Measurements from ENCODE around the gene NOG. TPM values are rescaled to one million over a fixed set of nuclear protein-coding genes. Genes with fewer than 3 reads are reported as not detected.

NOG gene
- total RNA-seq, 2 experiments from 2014 or later: 0.23 to 0.25 TPM

DNA sequence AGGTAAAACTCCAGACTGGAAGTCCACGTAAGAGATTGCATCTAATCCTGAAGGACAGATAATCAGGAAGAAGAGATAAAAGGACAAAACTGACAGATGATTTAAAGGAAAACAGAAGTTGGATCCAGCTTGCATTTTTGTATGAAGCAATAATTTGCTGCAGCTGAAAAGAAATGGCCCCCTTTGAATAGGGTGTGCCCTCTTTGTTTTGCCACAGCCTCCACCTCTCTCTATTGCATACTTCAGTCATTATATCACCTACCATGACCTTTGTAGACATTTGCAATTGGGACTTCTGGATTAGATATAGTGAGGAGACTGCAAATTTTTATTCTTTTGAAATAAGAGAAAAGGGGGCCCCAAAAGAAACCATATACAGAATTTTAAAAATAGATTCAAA, 8.1 kb downstream of the NOG start:
- ChIA-PET CTCF (interaction anchor here (0.6 to 1.7 kb wide), 2 partner anchors 77 to 114 kb away, joined by 5 to 8 read pairs; no protein-coding TSS in a partner anchor), POLR2A (no interaction called here)
- Mint-ChIP-seq H3K9me3 (no peaks in the 10 kb centered on the region), H3K36me3 (ENCODE audit: low read depth) (peaks cover 4% of the 10 kb centered on the region), H3K4me1 (peaks cover 9% of the 10 kb centered on the region), H3K4me3 (no peak overlapping the region), H3K27ac (no peak overlapping the region), H3K27me3 (peaks cover 53% of the 10 kb centered on the region)
- DNase-seq: no peak

DNA sequence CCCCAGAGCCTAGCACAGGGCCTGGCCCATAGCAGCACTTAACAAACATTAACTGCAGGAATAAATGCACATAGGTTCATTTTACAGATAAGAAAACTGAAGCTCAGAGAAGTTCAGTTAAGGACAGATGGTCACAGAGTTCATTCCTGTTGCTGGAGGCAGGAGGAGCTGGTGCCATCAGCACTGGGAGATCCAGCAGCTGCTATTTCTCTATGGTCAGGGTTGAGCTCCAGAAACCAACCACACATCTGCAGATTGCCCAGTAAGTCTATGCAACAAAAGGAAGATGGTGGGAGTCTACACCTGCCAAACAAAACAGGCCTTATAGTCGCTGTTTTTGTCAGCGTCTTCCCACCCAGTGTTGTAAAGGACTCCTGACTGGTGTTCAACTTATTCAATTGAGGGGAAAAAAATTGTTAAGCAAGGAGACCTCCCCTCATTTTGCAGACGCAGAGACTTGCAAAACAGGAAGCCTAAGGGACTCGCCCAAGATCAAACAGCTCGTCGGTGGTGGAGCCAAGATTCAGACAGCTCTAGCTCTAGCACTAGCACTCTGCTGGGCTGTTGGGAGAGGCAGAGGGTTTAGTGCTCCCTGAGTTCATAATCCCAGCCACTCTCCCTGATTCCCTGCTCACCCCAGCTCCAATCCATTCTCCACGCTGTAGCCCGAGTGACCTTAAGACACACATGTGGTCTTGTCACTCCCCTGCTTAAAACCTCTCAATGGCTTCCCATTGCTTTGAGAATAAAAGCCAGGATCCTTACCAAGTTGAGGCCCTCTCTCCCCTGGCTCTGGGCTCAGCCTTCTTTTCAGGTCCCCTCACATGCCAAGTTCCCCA, 9.0 kb downstream of the NOG start:
- Mint-ChIP-seq H3K4me1 (peaks cover 3% of the 10 kb centered on the region), H3K9me3 (no peaks in the 10 kb centered on the region), H3K27me3 (peaks cover 48% of the 10 kb centered on the region), H3K27ac (no peak overlapping the region), H3K36me3 (ENCODE audit: low read depth) (no peaks in the 10 kb centered on the region), H3K4me3 (no peak overlapping the region)
- ChIA-PET POLR2A (no interaction called here), CTCF (interaction anchor here (0.6 to 1.7 kb wide), 2 partner anchors 113 to 178 kb away, joined by 3 to 8 read pairs; no protein-coding TSS in a partner anchor)
- no peak for DNase-seq

DNA sequence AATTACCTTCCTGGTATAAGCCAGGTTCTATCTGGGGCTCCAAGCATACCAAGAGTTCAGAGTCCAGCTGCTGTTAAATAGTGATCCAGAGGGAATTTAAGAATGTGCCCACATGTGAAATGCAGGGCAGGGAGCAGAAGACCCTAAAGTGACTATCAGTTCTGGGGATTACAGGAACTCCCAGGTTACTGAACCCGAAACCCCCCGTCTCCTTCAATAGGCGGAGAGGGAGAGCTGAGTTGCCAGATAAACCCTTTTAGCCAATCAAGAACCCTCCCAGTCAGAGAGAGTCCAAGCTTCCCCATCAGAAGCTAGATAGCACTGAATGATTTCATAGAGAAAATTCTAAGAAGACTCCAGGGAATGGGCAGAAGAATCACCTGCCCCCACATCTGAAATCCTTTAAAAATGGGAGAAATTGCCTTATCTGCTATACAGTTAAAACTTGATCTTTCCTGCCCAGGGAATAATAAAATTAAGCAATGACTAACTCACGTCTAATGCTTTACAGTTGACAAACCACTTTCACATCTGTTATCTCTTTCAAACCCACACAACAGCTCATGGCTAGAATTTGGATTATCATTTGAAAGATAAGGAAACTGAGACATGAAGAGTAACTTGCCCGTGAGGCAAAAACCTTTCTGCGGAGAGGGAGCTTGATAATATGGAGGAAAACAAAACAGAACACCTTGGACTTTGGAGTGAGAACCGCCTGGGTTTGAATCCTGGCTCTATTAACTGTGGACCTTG, 10.2 kb downstream of the NOG start:
- Mint-ChIP-seq H3K9me3 (no peaks in the 10 kb centered on the region), H3K4me3 (no peak overlapping the region), H3K36me3 (ENCODE audit: low read depth) (no peaks in the 10 kb centered on the region), H3K27ac (no peak overlapping the region), H3K27me3 (peaks cover 43% of the 10 kb centered on the region), H3K4me1 (peaks cover 3% of the 10 kb centered on the region)
- ChIA-PET CTCF (interaction anchor here (1.1 to 1.7 kb wide), 2 partner anchors 8 to 112 kb away, joined by 3 to 8 read pairs; no protein-coding TSS in a partner anchor), POLR2A (no interaction called here)
- DNase-seq: no peak

DNA sequence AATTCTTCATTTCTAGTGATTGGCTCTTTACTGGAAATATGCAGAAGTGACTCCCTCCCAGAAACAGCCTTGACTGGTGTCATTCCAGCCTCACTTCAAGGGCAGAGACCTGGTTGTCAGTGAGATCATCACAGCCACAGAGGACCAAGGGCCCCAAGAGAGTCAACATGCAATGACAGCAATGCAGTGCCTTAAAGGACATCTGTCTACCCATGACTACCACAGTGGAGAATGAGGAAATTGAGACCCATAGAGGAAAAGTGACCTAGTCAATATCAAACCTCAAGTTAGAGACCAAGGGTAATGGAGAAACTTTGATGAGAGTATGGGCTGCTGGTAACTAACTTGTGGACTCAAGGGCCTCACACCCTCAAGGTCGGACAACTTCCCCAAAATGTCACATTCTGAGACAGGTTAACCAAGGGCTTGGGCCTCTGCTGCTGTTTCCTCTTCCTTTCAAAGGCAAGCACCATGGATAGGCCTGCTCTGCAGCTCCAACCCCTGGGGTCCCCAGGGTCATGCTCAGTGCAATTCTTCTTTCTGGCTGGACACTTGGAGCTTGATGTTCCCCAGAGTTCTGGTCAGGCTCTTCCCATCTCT, 11.3 kb downstream of the NOG start:
- POLR2A ChIA-PET: no interaction called here
- Mint-ChIP-seq H3K4me3 (no peak overlapping the region), H3K27ac (no peak overlapping the region), H3K9me3 (no peaks in the 10 kb centered on the region), H3K36me3 (ENCODE audit: low read depth) (no peaks in the 10 kb centered on the region), H3K27me3 (peaks cover 35% of the 10 kb centered on the region), H3K4me1 (peaks cover 2% of the 10 kb centered on the region)
- CTCF ChIA-PET: interaction anchor here (1.1 to 1.4 kb wide), 2 partner anchors 10 to 111 kb away, joined by 3 to 5 read pairs; no protein-coding TSS in a partner anchor
- DNase-seq: no peak

- CTCF ChIA-PET: no interaction called here
- POLR2A ChIA-PET: no interaction called here
- Mint-ChIP-seq H3K36me3 (ENCODE audit: low read depth) (no peaks in the 10 kb centered on the region), H3K27me3 (peaks cover 28% of the 10 kb centered on the region), H3K4me3 (no peak overlapping the region), H3K9me3 (no peaks in the 10 kb centered on the region), H3K4me1 (no peaks in the 10 kb centered on the region), H3K27ac (no peak overlapping the region)
- DNase-seq: no peak
Observed at GRCh38 chr17:56608944-56609343, 15.4 kb downstream of the NOG start.

GRCh38 chr17:56610321-56610720, 16.8 kb downstream of the NOG start:
- Mint-ChIP-seq H3K27ac (no peak overlapping the region), H3K36me3 (ENCODE audit: low read depth) (no peaks in the 10 kb centered on the region), H3K4me1 (no peaks in the 10 kb centered on the region), H3K27me3 (peaks cover 30% of the 10 kb centered on the region), H3K4me3 (no peak overlapping the region), H3K9me3 (no peaks in the 10 kb centered on the region)
- ChIA-PET CTCF (no interaction called here), POLR2A (no interaction called here)
- DNase-seq: no peak

DNA sequence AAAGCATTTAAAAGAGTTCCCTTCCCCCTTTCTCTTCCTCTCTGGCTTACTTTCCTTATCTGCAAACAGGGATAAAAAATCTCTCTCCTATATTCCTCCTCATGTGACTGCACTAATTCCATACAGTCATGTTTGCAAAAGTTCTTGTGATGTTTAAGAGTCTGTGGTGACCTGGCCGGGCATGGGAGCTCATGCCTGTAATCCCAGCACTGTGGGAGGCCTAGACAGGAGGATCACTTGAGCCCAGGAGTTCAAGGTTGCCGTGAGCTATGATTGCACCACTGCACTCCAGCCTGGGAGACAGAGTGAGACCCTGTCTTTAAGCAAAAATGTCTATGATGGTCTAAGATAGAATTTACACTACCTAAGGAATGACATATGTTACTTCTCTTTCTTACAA, 19.6 kb downstream of the NOG start:
- Mint-ChIP-seq H3K4me1 (no peaks in the 10 kb centered on the region), H3K9me3 (no peaks in the 10 kb centered on the region), H3K27me3 (peaks cover 18% of the 10 kb centered on the region), H3K27ac (no peak overlapping the region), H3K4me3 (no peak overlapping the region), H3K36me3 (ENCODE audit: low read depth) (no peaks in the 10 kb centered on the region)
- POLR2A ChIA-PET: no interaction called here
- no peak for DNase-seq
- CTCF ChIA-PET: no interaction called here

DNA sequence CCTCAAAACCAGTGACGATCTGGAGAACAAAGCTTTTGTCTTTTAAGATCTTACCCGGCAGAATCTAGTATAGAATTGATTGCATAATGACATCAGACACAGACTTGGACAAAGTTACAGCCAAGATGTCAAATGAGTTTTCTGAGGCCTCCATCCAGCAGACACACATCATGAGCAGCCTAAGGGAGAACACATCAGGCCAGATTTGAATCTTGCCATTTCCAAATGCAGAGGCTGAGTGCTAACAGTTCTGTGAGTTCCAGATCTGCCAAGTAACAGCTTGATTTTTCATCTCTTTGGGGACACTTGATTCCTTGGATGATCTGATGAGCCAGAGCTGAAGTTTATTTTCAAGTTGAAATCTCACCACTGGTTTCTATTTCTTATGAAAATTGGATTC, 21.0 kb downstream of the NOG start:
- POLR2A ChIA-PET: no interaction called here

GRCh38 chr17:56616239-56616638, 22.7 kb downstream of the NOG start:
- Mint-ChIP-seq H3K27ac (no peak overlapping the region), H3K27me3 (peaks cover 17% of the 10 kb centered on the region), H3K36me3 (ENCODE audit: low read depth) (no peaks in the 10 kb centered on the region), H3K9me3 (no peaks in the 10 kb centered on the region), H3K4me3 (no peak overlapping the region), H3K4me1 (no peaks in the 10 kb centered on the region)
- DNase-seq: no peak
- ChIA-PET CTCF (no interaction called here), POLR2A (no interaction called here)

More for the DNA sequence above, 21.0 kb downstream of the NOG start:
- CTCF ChIA-PET: no interaction called here
- no peaks in the 10 kb centered on the region for H3K4me1 Mint-ChIP-seq
- H3K4me3 Mint-ChIP-seq: no peak overlapping the region
- peaks cover 15% of the 10 kb centered on the region for H3K27me3 Mint-ChIP-seq
- DNase-seq: no peak
- no peaks in the 10 kb centered on the region for H3K9me3 Mint-ChIP-seq
- H3K27ac Mint-ChIP-seq: no peak overlapping the region
- H3K36me3 Mint-ChIP-seq (ENCODE audit: low read depth): no peaks in the 10 kb centered on the region

DNA sequence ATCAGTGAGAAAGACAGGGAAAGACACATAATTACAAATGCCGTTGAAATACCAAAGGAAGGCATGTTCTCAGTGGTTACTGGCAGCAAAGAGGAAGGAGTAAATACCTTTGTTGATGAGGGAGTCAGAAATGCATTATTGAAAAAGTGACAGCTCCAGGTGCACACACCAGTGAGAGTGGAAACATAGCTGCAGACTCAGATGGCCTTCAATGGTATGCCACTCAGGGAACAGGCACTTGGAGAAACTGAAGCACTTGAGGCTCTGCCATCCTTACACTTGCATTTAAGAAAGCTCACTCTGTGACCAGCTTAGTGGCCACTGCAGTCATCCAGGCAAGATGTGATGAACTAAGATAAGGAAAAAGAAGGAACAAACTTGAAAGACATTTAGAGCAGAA, 29.9 kb downstream of the NOG start:
- Mint-ChIP-seq H3K36me3 (ENCODE audit: low read depth) (no peaks in the 10 kb centered on the region), H3K27me3 (peaks cover 24% of the 10 kb centered on the region), H3K27ac (no peak overlapping the region), H3K4me3 (no peak overlapping the region), H3K9me3 (no peaks in the 10 kb centered on the region), H3K4me1 (no peaks in the 10 kb centered on the region)
- ChIA-PET CTCF (no interaction called here), POLR2A (no interaction called here)
- no peak for DNase-seq

GRCh38 chr17:56624309-56624708, 30.8 kb downstream of the NOG start:
- H3K9me3 Mint-ChIP-seq: no peaks in the 10 kb centered on the region
- no peak overlapping the region for H3K4me3 Mint-ChIP-seq

GRCh38 chr17:56624912-56625311, 31.4 kb downstream of the NOG start:
- DNase-seq: no peak
- Mint-ChIP-seq H3K27me3 (peaks cover 24% of the 10 kb centered on the region), H3K4me3 (no peak overlapping the region), H3K27ac (no peak overlapping the region), H3K4me1 (no peaks in the 10 kb centered on the region), H3K9me3 (no peaks in the 10 kb centered on the region), H3K36me3 (ENCODE audit: low read depth) (no peaks in the 10 kb centered on the region)
- ChIA-PET CTCF (interaction anchor here (1.0 kb wide), 1 partner anchor 9 kb away, joined by 3 read pairs; no protein-coding TSS in a partner anchor), POLR2A (no interaction called here)

More at GRCh38 chr17:56624309-56624708, 30.8 kb downstream of the NOG start:
- Mint-ChIP-seq H3K4me1 (no peaks in the 10 kb centered on the region), H3K27me3 (peaks cover 24% of the 10 kb centered on the region), H3K27ac (no peak overlapping the region), H3K36me3 (ENCODE audit: low read depth) (no peaks in the 10 kb centered on the region)
- ChIA-PET CTCF (no interaction called here), POLR2A (no interaction called here)
- DNase-seq: no peak

- Mint-ChIP-seq H3K27ac (no peak overlapping the region), H3K36me3 (ENCODE audit: low read depth) (no peaks in the 10 kb centered on the region), H3K27me3 (peaks cover 15% of the 10 kb centered on the region), H3K9me3 (no peaks in the 10 kb centered on the region), H3K4me3 (no peak overlapping the region), H3K4me1 (no peaks in the 10 kb centered on the region)
- DNase-seq: no peak
- ChIA-PET CTCF (interaction anchor here (1.5 kb wide), 1 partner anchor 151 kb away, joined by 5 read pairs; no protein-coding TSS in a partner anchor), POLR2A (no interaction called here)
Observed at GRCh38 chr17:56629531-56630075, 36.1 kb downstream of the NOG start.

Measured in activated CD4-positive, alpha-beta memory T cell treated with anti-CD3 and anti-CD28 coated beads, Interleukin-2, amount 10 ng/mL, durations not matched to agents 7 days and 5 days (primary cell).